WTC11 (cell line): Measurements from ENCODE around the gene LTBP1. TPM values are rescaled to one million over a fixed set of nuclear protein-coding genes. Genes with fewer than 3 reads are reported as not detected.

ENCODE experiments used
- ATAC-seq: fragments of 200-7000 bp; cut with Tn5 transposase; 2 replicates; pipeline ENCODE4 v1.10.0; 2021; ENCODE audit warnings: mild to moderate bottlenecking, moderate library complexity
- CTCF ChIA-PET: fragments of 300-600 bp; sonication (Branson Sonifier 250); formaldehyde crosslinking; loops from one replicate; lab custom pipeline; 2021; ENCODE audit warnings: antibody characterized with exemption; lab: Charles Lee
- POLR2A ChIA-PET: fragments of 350-600 bp; sonication (Branson Sonifier 250); formaldehyde crosslinking; loops from one replicate; lab custom pipeline; 2021; ENCODE audit warnings: antibody characterized with exemption; lab: Charles Lee
- DNase-seq: peaks from one replicate; pipeline ENCODE4 v3.0.0; 2021; ENCODE audit warnings: low spot score
- H3K27ac Mint-ChIP-seq: 2 replicates; pipeline ENCODE4 v1.8.0; 2021; ENCODE audit warnings: mixed read lengths
- H3K27me3 Mint-ChIP-seq: 2 replicates; pipeline ENCODE4 v1.8.0; 2021; ENCODE audit warnings: low read depth, mild to moderate bottlenecking, moderate library complexity, mixed read lengths
- H3K36me3 Mint-ChIP-seq: 2 replicates; pipeline ENCODE4 v1.8.0; 2021; ENCODE audit warnings: mixed read lengths
- H3K4me1 Mint-ChIP-seq: 2 replicates; pipeline ENCODE4 v1.8.0; 2022; ENCODE audit warnings: mixed read lengths
- H3K4me3 Mint-ChIP-seq: 2 replicates; pipeline ENCODE4 v1.8.0; 2021; ENCODE audit warnings: mild to moderate bottlenecking, moderate library complexity, mixed read lengths
- H3K9me3 Mint-ChIP-seq: 2 replicates; pipeline ENCODE4 v1.8.0; 2021; ENCODE audit warnings: mixed read lengths
- CREM ChIP-seq: sonication (generic); formaldehyde crosslinking; IDR thresholded peaks from 2 replicates; pipeline ENCODE4 v1.8.1; 2022; ENCODE audit warnings: mild to moderate bottlenecking, missing genetic modification reagents, moderate library complexity
- E2F5 ChIP-seq: sonication (generic); formaldehyde crosslinking; IDR thresholded peaks from 2 replicates; pipeline ENCODE4 v1.8.1; 2022; ENCODE audit warnings: mild to moderate bottlenecking, moderate library complexity, missing genetic modification reagents
- EMX1 ChIP-seq: fragments of 250-450 bp; sonication (Bioruptor Pico); IDR thresholded peaks from 2 replicates; pipeline ENCODE4 v1.8.0; 2021; ENCODE audit warnings: mild to moderate bottlenecking
- ESRRA ChIP-seq: sonication (generic); formaldehyde crosslinking; IDR thresholded peaks from 2 replicates; pipeline ENCODE4 v1.8.1; 2022; ENCODE audit warnings: mild to moderate bottlenecking, missing genetic modification reagents, borderline replicate concordance
- ETV6 ChIP-seq: sonication (generic); formaldehyde crosslinking; IDR thresholded peaks from 2 replicates; pipeline ENCODE4 v1.8.1; 2022; ENCODE audit warnings: mild to moderate bottlenecking, missing genetic modification reagents
- FOXK1 ChIP-seq: sonication (generic); formaldehyde crosslinking; IDR thresholded peaks from 2 replicates; pipeline ENCODE4 v1.8.0; 2022; ENCODE audit warnings: mild to moderate bottlenecking, moderate library complexity, missing genetic modification reagents
- HMGA2 ChIP-seq: fragments of 250-450 bp; sonication (Bioruptor Pico); IDR thresholded peaks from 2 replicates; pipeline ENCODE4 v1.4.0; 2021; ENCODE audit warnings: mild to moderate bottlenecking, moderate library complexity
- MYBL2 ChIP-seq: sonication (generic); formaldehyde crosslinking; IDR thresholded peaks from 2 replicates; pipeline ENCODE4 v1.8.1; 2023; ENCODE audit warnings: mild to moderate bottlenecking, moderate library complexity, missing genetic modification reagents
- NFE2L1 ChIP-seq: sonication (generic); formaldehyde crosslinking; IDR thresholded peaks from 2 replicates; pipeline ENCODE4 v1.8.1; 2023; ENCODE audit warnings: missing genetic modification reagents
- NR3C1 ChIP-seq: sonication (generic); formaldehyde crosslinking; conservative IDR thresholded peaks from 2 replicates; pipeline ENCODE4 v1.8.1; 2023; ENCODE audit warnings: low read depth, mild to moderate bottlenecking, missing genetic modification reagents
- PRRX2 ChIP-seq: fragments of 250-450 bp; sonication (Bioruptor Pico); IDR thresholded peaks from 2 replicates; pipeline ENCODE4 v1.8.0; 2021; ENCODE audit warnings: mild to moderate bottlenecking
- RORB ChIP-seq: fragments of 250-450 bp; sonication (Bioruptor Pico); IDR thresholded peaks from 2 replicates; pipeline ENCODE4 v1.9.0; 2021; ENCODE audit warnings: mild to moderate bottlenecking
- SMAD3 ChIP-seq: sonication (generic); formaldehyde crosslinking; IDR thresholded peaks from 2 replicates; pipeline ENCODE4 v1.8.0; 2022; ENCODE audit warnings: missing genetic modification reagents, mild to moderate bottlenecking, borderline replicate concordance
- SOX15 ChIP-seq: fragments of 250-450 bp; sonication (Bioruptor Pico); IDR thresholded peaks from 2 replicates; pipeline ENCODE4 v1.9.0; 2021; ENCODE audit warnings: mild to moderate bottlenecking
- TEAD4 ChIP-seq: sonication (generic); formaldehyde crosslinking; IDR thresholded peaks from 2 replicates; pipeline ENCODE4 v1.8.0; 2022; ENCODE audit warnings: mild to moderate bottlenecking, missing genetic modification reagents
- ZNF138 ChIP-seq: sonication (generic); formaldehyde crosslinking; conservative IDR thresholded peaks from 2 replicates; pipeline ENCODE4 v1.8.1; 2022; ENCODE audit warnings: mild to moderate bottlenecking, moderate library complexity, missing genetic modification reagents
- ZNF219 ChIP-seq: sonication (generic); formaldehyde crosslinking; IDR thresholded peaks from 2 replicates; pipeline ENCODE4 v1.8.0; 2023; ENCODE audit warnings: missing genetic modification reagents, mild to moderate bottlenecking, borderline replicate concordance
- ZNF281 ChIP-seq: sonication (generic); formaldehyde crosslinking; IDR thresholded peaks from 2 replicates; pipeline ENCODE4 v1.8.0; 2023; ENCODE audit warnings: mild to moderate bottlenecking, missing genetic modification reagents
- ZNF416 ChIP-seq: fragments of 250-450 bp; sonication (Bioruptor Pico); IDR thresholded peaks from 2 replicates; pipeline ENCODE4 v1.9.0; 2021; ENCODE audit warnings: mild to moderate bottlenecking, inconsistent platforms
- ZNF512 ChIP-seq: sonication (generic); formaldehyde crosslinking; IDR thresholded peaks from 2 replicates; pipeline ENCODE4 v1.8.1; 2022; ENCODE audit warnings: missing genetic modification reagents, borderline replicate concordance
- ZNF671 ChIP-seq: fragments of 250-450 bp; sonication (Bioruptor Pico); IDR thresholded peaks from 2 replicates; pipeline ENCODE4 v1.8.0; 2021; ENCODE audit warnings: mild to moderate bottlenecking
- total RNA-seq: library from RNA; stranded (reverse); gene quantifications from 3 replicates; pipeline ENCODE4 v1.2.3, GENCODE V29; 2021
- TF ChIP-seq, protein P1 (sequence below): sonication (generic); formaldehyde crosslinking; IDR thresholded peaks from 2 replicates; pipeline ENCODE4 v1.8.0; 2023; ENCODE audit warnings: missing genetic modification reagents
- TF ChIP-seq, protein P2 (sequence below): fragments of 200-600 bp; IDR thresholded peaks from 2 replicates; pipeline ENCODE4 v1.8.0; 2022; ENCODE audit warnings: antibody characterized with exemption
- TF ChIP-seq, protein P3 (sequence below): sonication (generic); formaldehyde crosslinking; IDR thresholded peaks from 2 replicates; pipeline ENCODE4 v1.8.0; 2022; ENCODE audit warnings: mild to moderate bottlenecking, missing genetic modification reagents

The LTBP1 gene
- total RNA-seq, 1 experiment from 2014 or later: 33.6 TPM

- TF ChIP-seq, protein P1, sequence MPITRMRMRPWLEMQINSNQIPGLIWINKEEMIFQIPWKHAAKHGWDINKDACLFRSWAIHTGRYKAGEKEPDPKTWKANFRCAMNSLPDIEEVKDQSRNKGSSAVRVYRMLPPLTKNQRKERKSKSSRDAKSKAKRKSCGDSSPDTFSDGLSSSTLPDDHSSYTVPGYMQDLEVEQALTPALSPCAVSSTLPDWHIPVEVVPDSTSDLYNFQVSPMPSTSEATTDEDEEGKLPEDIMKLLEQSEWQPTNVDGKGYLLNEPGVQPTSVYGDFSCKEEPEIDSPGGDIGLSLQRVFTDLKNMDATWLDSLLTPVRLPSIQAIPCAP (CRISPR knock-in tag): no peak
- no peak for TF ChIP-seq FOXK1
- no peak for TF ChIP-seq HMGA2 (CRISPR knock-in tag)
- no peak for TF ChIP-seq NFE2L1 (CRISPR knock-in tag)
- no peak for TF ChIP-seq ZNF416 (CRISPR knock-in tag)
- TF ChIP-seq TEAD4 (CRISPR knock-in tag): no peak
- no peak for TF ChIP-seq SMAD3 (CRISPR knock-in tag)
These were observed 361.0 kb downstream of the LTBP1 start (continued) for GRCh38 chr2:33307659-33308270.

- H3K4me1 Mint-ChIP-seq: no peaks in the 10 kb centered on the region
- H3K4me3 Mint-ChIP-seq: no peak overlapping the region
- H3K9me3 Mint-ChIP-seq: no peaks in the 10 kb centered on the region
- no peaks in the 10 kb centered on the region for H3K36me3 Mint-ChIP-seq
- ChIA-PET POLR2A (no interaction called here), CTCF (no interaction called here)
- H3K27ac Mint-ChIP-seq: no peak overlapping the region
- DNase-seq (no peak), ATAC-seq (no peak)
- TF ChIP-seq NFE2L1 (CRISPR knock-in tag) (no peak), SMAD3 (CRISPR knock-in tag) (no peak), ZNF219 (CRISPR knock-in tag) (no peak), MYBL2 (CRISPR knock-in tag) (no peak), PRRX2 (CRISPR knock-in tag) (no peak), ESRRA (CRISPR knock-in tag) (no peak), NR3C1 (CRISPR knock-in tag) (no peak), EMX1 (no peak), SOX15 (CRISPR knock-in tag) (no peak), ZNF512 (CRISPR knock-in tag) (no peak), ZNF671 (CRISPR knock-in tag) (no peak), E2F5 (CRISPR knock-in tag) (no peak)
- no peaks in the 10 kb centered on the region for H3K27me3 Mint-ChIP-seq
These were observed 365.6 kb downstream of the LTBP1 start for GRCh38 chr2:33312355-33312754.

GRCh38 chr2:33313039-33313438, 366.3 kb downstream of the LTBP1 start:
- H3K4me1 Mint-ChIP-seq: no peaks in the 10 kb centered on the region
- no peak overlapping the region for H3K27ac Mint-ChIP-seq
- H3K27me3 Mint-ChIP-seq: no peaks in the 10 kb centered on the region
- no peak overlapping the region for H3K4me3 Mint-ChIP-seq
- TF ChIP-seq PRRX2 (CRISPR knock-in tag): no peak
- TF ChIP-seq ZNF219 (CRISPR knock-in tag): no peak
- TF ChIP-seq, all 79 proteins: peak for 0
- CTCF ChIA-PET: no interaction called here
- Mint-ChIP-seq H3K9me3 (no peaks in the 10 kb centered on the region), H3K36me3 (no peaks in the 10 kb centered on the region)
- no peak for ATAC-seq
- POLR2A ChIA-PET: no interaction called here
- DNase-seq: no peak

- no peaks in the 10 kb centered on the region for H3K9me3 Mint-ChIP-seq
- no peaks in the 10 kb centered on the region for H3K4me1 Mint-ChIP-seq
- no peak for ATAC-seq
- H3K36me3 Mint-ChIP-seq: no peaks in the 10 kb centered on the region
- H3K4me3 Mint-ChIP-seq: no peak overlapping the region
- DNase-seq: no peak
- POLR2A ChIA-PET: no interaction called here
- H3K27ac Mint-ChIP-seq: no peak overlapping the region
- CTCF ChIA-PET: no interaction called here
- no peaks in the 10 kb centered on the region for H3K27me3 Mint-ChIP-seq
- TF ChIP-seq CREM (no peak), ZNF138 (CRISPR knock-in tag) (no peak), ZNF219 (CRISPR knock-in tag) (no peak), ZNF281 (CRISPR knock-in tag) (no peak), ETV6 (CRISPR knock-in tag) (no peak), RORB (no peak), MYBL2 (CRISPR knock-in tag) (no peak), TEAD4 (CRISPR knock-in tag) (no peak)
- TF ChIP-seq, protein P2, sequence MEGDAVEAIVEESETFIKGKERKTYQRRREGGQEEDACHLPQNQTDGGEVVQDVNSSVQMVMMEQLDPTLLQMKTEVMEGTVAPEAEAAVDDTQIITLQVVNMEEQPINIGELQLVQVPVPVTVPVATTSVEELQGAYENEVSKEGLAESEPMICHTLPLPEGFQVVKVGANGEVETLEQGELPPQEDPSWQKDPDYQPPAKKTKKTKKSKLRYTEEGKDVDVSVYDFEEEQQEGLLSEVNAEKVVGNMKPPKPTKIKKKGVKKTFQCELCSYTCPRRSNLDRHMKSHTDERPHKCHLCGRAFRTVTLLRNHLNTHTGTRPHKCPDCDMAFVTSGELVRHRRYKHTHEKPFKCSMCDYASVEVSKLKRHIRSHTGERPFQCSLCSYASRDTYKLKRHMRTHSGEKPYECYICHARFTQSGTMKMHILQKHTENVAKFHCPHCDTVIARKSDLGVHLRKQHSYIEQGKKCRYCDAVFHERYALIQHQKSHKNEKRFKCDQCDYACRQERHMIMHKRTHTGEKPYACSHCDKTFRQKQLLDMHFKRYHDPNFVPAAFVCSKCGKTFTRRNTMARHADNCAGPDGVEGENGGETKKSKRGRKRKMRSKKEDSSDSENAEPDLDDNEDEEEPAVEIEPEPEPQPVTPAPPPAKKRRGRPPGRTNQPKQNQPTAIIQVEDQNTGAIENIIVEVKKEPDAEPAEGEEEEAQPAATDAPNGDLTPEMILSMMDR: no peak
- TF ChIP-seq, protein P3, sequence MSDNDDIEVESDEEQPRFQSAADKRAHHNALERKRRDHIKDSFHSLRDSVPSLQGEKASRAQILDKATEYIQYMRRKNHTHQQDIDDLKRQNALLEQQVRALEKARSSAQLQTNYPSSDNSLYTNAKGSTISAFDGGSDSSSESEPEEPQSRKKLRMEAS (CRISPR knock-in tag): no peak
These were observed 367.8 kb downstream of the LTBP1 start for GRCh38 chr2:33314541-33314940.
